Activated T-helper 9 cell treated with anti-CD3 and anti-CD28 coated beads, Interleukin-2, amount 50 U/mL, for 16 hours (primary cell): ENCODE data around the gene GLIS1.

ENCODE experiments used
- DNase-seq: peaks from one replicate; pipeline ENCODE4 v3.0.0-alpha.2; 2020; ENCODE audit warnings: low read depth

Gene GLIS1

DNA sequence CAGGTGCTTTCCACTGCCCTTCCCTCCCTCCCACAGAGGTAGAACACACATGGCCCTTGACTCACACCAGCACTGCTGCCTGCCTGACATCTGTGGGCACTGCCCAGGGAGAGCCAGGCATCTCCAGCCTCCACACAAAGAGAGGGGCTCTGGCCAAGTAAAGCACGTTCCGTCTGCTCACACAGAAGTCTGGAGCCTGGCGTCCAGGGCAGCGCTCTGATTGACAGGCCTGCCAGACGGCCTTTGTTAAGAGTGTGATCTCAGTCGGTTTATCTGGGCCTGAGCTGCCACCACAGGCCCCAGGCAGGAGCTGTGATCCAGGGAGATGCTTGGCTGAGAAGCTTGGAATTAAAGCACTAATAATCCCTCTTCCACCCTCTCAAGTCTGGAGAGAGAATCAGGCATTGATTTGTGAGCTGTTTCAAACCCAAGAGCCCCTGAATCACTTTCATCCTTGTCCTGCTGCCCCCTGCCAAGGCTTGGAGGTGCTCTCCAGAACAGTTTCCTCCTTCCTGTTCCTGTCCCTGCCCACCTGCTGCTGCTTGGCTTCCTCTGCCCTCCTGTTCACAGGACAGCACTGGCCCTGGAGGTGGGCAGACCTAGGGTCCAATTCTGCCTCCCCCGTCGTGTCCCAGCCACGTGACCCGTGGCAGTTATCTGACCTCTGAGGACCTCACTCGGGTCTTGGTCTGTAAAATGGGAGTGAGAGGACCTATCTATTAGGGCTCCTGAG, 276.0 kb downstream of the GLIS1 start:
- DNase-seq = no peak

- DNase-seq = no peak
Measured at GRCh38 chr1:53462193-53462592, 276.8 kb downstream of the GLIS1 start.

DNA sequence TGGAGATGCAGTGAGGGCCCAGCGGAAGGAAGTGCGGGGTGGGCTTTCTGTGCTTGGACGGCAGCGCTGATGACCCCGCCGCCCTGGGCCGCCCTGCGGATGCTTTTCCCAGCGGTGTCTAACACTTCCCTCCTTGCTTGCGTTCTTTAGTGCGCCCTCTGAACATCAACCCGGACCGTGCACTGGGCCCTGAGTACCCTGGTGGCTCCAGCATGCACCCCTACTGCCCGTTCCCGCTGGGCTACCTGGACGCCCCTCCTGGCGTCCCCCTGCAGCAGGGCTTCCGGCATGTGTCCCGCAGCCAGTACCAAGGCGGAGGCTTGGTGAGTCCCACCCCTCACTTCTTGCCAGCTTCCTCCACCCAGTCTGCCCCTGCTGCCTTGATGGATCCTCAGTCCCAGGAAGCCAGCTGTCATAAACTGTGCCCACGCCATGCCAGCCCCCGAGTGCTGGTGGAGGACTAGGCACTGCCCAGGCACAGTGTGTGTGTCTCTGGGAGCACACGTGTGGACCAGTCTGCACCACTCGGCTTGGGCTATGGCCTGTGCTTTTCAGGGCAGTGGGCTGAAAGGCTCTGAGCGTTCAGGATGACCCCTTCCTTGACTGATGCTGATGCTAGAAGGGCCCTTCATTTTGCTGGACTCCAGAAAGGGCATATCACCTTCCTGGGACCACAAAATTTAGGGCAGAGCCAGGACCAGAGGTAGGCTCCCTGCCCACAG, 277.5 kb downstream of the GLIS1 start:
- DNase-seq = no peak

- DNase-seq = no peak
Measured at GRCh38 chr1:53460666-53461322, 278.2 kb downstream of the GLIS1 start.

GRCh38 chr1:53460211-53460634, 278.7 kb downstream of the GLIS1 start:
- DNase-seq = no peak

DNA sequence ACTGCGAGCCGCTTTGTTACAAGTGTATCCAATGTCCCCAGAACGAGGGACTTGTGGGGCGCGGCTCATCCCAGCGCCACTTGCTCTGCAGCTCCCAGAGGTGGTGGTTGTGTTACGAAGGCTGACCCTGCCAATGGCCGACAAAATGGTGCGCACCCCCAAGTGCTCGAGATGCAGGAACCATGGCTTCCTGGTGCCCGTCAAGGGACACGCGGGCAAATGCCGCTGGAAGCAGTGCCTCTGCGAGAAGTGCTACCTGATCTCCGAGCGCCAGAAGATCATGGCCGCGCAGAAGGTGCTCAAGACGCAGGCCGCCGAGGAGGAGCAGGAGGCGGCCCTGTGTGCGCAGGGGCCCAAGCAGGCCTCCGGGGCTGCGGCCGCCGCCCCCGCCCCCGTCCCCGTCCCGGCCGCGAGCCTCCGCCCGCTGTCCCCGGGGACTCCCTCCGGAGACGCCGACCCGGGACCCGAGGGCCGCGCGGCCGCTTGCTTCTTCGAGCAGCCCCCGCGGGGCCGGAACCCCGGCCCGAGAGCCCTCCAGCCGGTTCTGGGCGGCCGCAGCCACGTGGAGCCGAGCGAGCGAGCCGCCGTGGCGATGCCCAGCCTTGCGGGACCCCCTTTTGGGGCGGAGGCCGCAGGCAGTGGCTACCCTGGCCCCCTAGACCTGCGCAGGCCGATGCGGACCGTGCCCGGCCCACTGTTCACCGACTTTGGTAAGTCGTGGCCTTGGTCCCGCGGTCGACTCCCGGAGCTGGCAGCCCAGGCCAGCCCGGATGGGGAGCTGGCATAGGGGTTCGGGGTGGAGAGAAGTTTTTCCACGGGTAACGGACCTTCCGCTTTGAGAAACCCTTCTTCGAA, 279.4 kb downstream of the GLIS1 start, which contains the start of gene DMRTB1:
DMRTB1 (plus strand) TSS at position 79 of the 855 bp plus-strand sequence; CDS start at position 134, 55 bp downstream.
- DNase-seq = no peak

GRCh38 chr1:53458634-53459033, 280.3 kb downstream of the GLIS1 start:
- no peak for DNase-seq
